Smooth muscle cell (in vitro differentiated cells): ENCODE data around the gene FNDC10. TPM values are rescaled to one million over a fixed set of nuclear protein-coding genes. Genes with fewer than 3 reads are reported as not detected.

Experiments
- DNase-seq: peaks from one replicate; lab custom pipeline; 2025; ENCODE audit not compliant: unreplicated experiment; lab: John Stamatoyannopoulos, UW
- H2AFZ ChIP-seq: fragments of 200-600 bp; sonication (generic); 2 replicates; pipeline ENCODE4 v1.6.0; 2016; ENCODE audit warnings: antibody characterized with exemption, low read depth, mild to moderate bottlenecking
- H3F3A ChIP-seq: fragments of 200-600 bp; sonication (generic); 2 replicates; pipeline ENCODE4 v1.6.0; 2017; ENCODE audit warnings: antibody characterized with exemption, low read depth
- H3K27ac ChIP-seq: fragments of 200-600 bp; sonication (generic); 2 replicates; pipeline ENCODE4 v1.5.1; 2016; ENCODE audit warnings: low read depth, mild to moderate bottlenecking
- H3K27me3 ChIP-seq: fragments of 200-600 bp; sonication (generic); 2 replicates; pipeline ENCODE4 v1.6.1; 2016; ENCODE audit warnings: low read depth, mild to moderate bottlenecking
- H3K36me3 ChIP-seq: fragments of 200-600 bp; sonication (generic); 2 replicates; pipeline ENCODE4 v1.5.1; 2016; ENCODE audit warnings: low read depth
- H3K4me1 ChIP-seq: fragments of 200-600 bp; sonication (generic); 2 replicates; pipeline ENCODE4 v1.5.1; 2016; ENCODE audit warnings: low read depth
- H3K4me2 ChIP-seq: fragments of 200-600 bp; sonication (generic); 2 replicates; pipeline ENCODE4 v1.6.0; 2016; ENCODE audit warnings: mild to moderate bottlenecking
- H3K4me3 ChIP-seq: fragments of 200-600 bp; sonication (generic); 2 replicates; pipeline ENCODE4 v1.5.1; 2016; ENCODE audit warnings: mild to moderate bottlenecking
- H3K79me2 ChIP-seq: fragments of 200-600 bp; sonication (generic); 2 replicates; pipeline ENCODE4 v1.6.0; 2016; ENCODE audit warnings: low read depth, mild to moderate bottlenecking
- H3K9ac ChIP-seq: fragments of 200-600 bp; sonication (generic); 2 replicates; pipeline ENCODE4 v1.6.0; 2016; ENCODE audit warnings: low read depth
- H3K9me3 ChIP-seq: fragments of 200-600 bp; sonication (generic); replicated peaks from 2 replicates; pipeline ENCODE4 v1.5.1; 2016; ENCODE audit warnings: low read depth
- H4K20me1 ChIP-seq: fragments of 200-600 bp; sonication (generic); 2 replicates; pipeline ENCODE4 v1.6.0; 2016; ENCODE audit warnings: low read depth
- WGBS: methylation state at CpG from one replicate; pipeline ENCODE4 v1.1.7; 2016; ENCODE audit warnings: low lambda C conversion rate; 5-methylcytosine and 5-hydroxymethylcytosine counted together
- polyA plus RNA-seq: library from polyadenylated mRNA; unstranded; fragments of >200 nt; fragmentation: Nextera tagmentation; extraction: Ambion mirVana; gene quantifications from 2 replicates; pipeline ENCODE4 v1.2.1, GENCODE V29; 2016
- total RNA-seq: library from RNA; depleted of rRNA; stranded (reverse); fragments of >200 nt; gene quantifications from 2 replicates; pipeline ENCODE4 v1.2.3, GENCODE V29; 2014
- TF ChIP-seq, protein P1 (sequence below): fragments of 200-600 bp; sonication (generic); IDR thresholded peaks from 2 replicates; pipeline ENCODE4 v1.5.1; 2017; ENCODE audit warnings: borderline replicate concordance, mild to moderate bottlenecking, antibody characterized with exemption; ENCODE audit not compliant: insufficient read depth, poor library complexity, severe bottlenecking

FNDC10 gene
- total and polyA plus RNA-seq, 2 experiments from 2014 or later = 9.1 to 22.5 TPM

DNA sequence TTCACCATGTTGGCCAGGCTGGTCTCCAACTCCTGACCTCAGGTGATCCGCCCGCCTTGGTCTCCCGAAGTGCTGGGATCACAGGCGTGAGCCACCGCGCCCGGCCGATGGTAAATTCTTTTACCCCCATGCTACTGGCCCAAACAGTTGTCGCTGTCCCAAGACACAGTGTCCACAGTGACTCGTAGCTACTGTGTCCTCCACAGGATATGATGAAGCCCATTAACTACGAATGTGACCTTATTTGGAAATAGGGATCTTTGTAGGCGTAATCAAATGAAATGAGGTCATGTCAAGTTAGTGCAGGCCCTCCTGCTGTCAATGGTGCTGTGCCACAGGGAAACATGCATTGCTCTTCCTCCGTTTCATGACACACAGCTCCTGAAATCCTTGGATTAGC, 8.5 kb downstream of the FNDC10 start:
- 87% methylated on average over 13 of the region's 13 CpGs for WGBS
- no peak for DNase-seq
- no peaks in the 10 kb centered on the region for H3K4me1 ChIP-seq
- no peak overlapping the region for H3K4me3 ChIP-seq
- H3F3A ChIP-seq = no peaks in the 10 kb centered on the region
- no peak overlapping the region for H3K9ac ChIP-seq
- no peaks in the 10 kb centered on the region for H3K9me3 ChIP-seq
- H3K27me3 ChIP-seq = peaks cover 11% of the 10 kb centered on the region
- TF ChIP-seq, protein P1, sequence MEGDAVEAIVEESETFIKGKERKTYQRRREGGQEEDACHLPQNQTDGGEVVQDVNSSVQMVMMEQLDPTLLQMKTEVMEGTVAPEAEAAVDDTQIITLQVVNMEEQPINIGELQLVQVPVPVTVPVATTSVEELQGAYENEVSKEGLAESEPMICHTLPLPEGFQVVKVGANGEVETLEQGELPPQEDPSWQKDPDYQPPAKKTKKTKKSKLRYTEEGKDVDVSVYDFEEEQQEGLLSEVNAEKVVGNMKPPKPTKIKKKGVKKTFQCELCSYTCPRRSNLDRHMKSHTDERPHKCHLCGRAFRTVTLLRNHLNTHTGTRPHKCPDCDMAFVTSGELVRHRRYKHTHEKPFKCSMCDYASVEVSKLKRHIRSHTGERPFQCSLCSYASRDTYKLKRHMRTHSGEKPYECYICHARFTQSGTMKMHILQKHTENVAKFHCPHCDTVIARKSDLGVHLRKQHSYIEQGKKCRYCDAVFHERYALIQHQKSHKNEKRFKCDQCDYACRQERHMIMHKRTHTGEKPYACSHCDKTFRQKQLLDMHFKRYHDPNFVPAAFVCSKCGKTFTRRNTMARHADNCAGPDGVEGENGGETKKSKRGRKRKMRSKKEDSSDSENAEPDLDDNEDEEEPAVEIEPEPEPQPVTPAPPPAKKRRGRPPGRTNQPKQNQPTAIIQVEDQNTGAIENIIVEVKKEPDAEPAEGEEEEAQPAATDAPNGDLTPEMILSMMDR = no peak
- H2AFZ ChIP-seq = no peak overlapping the region
- no peak overlapping the region for H3K27ac ChIP-seq
- no peaks in the 10 kb centered on the region for H3K79me2 ChIP-seq
- H3K36me3 ChIP-seq = no peaks in the 10 kb centered on the region
- H3K4me2 ChIP-seq = no peak overlapping the region
- H4K20me1 ChIP-seq = no peaks in the 10 kb centered on the region

DNA sequence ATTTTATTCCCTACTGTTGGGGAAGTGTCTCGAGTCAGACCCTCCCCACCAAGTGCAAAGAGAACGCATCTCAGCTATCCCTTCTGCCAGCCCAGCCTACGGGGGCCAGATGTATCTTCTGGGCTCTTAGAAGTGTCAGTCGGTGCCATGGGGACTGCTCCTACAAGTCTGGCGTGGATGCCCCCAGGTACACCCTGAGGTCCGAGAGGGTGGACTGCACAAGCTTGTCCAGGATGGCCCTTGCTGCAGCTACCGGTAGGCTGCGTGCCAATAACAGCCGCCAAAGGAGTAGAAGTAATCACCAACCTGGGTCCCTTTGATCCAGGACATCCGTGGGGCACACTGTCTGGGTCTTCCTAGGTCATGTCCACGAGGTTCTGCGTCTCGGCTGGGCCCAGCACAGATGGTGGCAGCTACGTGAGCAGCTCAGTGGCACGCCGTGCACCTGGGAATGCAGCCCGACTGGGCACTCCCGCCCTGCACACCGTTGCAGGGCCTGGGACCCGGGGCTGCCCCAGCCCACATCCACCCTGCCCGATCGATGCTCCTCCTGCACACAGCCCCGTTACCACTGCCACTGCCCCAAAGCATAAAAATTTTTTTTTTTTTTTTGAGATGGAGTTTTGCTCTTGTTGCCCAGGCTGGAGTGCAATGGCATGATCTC, 16.5 kb downstream of the FNDC10 start:
- Histone ChIP-seq H3K27me3 (peaks cover 12% of the 10 kb centered on the region), H2AFZ (no peak overlapping the region)

DNA sequence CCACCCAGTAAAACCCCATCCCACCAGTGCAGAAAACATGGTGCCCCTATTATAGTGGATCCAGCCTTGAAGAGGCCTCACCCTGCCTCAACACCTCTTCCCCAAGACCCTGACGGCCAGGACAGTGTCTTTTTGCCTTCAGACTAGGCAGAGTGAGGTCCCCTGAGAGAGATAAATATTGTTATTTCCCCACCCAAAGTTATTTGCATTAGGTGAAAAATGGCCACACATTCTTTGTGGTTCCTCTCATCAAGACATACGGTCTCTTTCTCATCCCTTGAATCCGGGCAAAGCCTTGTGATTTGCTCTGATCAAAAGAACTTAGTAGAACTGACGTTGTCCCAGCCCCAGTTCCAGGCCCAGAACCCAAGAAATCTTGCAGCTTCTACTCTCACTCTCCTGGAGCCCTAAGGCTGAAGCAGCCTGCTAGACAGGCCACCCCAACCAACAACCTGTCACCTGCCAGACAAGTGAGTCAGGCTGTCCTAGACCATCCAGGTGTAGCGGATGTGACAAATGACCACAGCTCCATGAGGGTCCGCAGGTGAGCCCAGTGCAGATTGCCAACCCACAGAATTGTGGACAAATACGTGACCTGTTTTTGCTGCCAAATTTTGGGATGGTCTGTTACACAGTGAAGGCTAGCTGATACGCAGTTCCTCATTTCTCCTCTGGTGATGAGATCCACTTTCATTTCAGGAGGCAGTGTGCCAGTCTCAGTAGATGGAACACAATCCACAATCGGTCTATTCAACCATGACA, 17.2 kb downstream of the FNDC10 start:
- Histone ChIP-seq H3K4me1 (no peaks in the 10 kb centered on the region), H3K4me3 (no peak overlapping the region), H3K27me3 (peaks cover 12% of the 10 kb centered on the region), H3K36me3 (no peaks in the 10 kb centered on the region), H3K79me2 (no peaks in the 10 kb centered on the region), H3K4me2 (no peak overlapping the region), H4K20me1 (no peaks in the 10 kb centered on the region), H3K9ac (no peak overlapping the region), H3K9me3 (no peaks in the 10 kb centered on the region), H3F3A (no peaks in the 10 kb centered on the region), H3K27ac (no peak overlapping the region), H2AFZ (no peak overlapping the region)
- TF ChIP-seq, protein P1 = no peak
- WGBS = 78% methylated on average over 9 of the region's 9 CpGs
- no peak for DNase-seq

More for the DNA sequence above, 16.5 kb downstream of the FNDC10 start:
- Histone ChIP-seq H3K4me3 (no peak overlapping the region), H3K9ac (no peak overlapping the region), H3F3A (no peaks in the 10 kb centered on the region), H3K36me3 (no peaks in the 10 kb centered on the region), H3K4me2 (no peak overlapping the region), H3K4me1 (no peaks in the 10 kb centered on the region), H3K27ac (no peak overlapping the region), H3K79me2 (no peaks in the 10 kb centered on the region), H3K9me3 (no peaks in the 10 kb centered on the region), H4K20me1 (no peaks in the 10 kb centered on the region)
- 92% methylated on average over 23 of the region's 23 CpGs for WGBS
- no peak for DNase-seq
- TF ChIP-seq, protein P1 = no peak
